GM12892 (cell line): ENCODE results near the gene MME.

Experiments
- POLR2A ChIP-seq: IDR thresholded peaks from 2 replicates; pipeline ENCODE4 v1.6.1; 2011; ENCODE audit warnings: low read depth, low read length, control low read depth
- POLR2AphosphoS5 ChIP-seq: IDR thresholded peaks from 2 replicates; pipeline ENCODE4 v1.6.1; 2011; ENCODE audit warnings: low read depth, low read length, control low read depth
- TAF1 ChIP-seq: IDR thresholded peaks from 2 replicates; pipeline ENCODE4 v1.6.1; 2011; ENCODE audit warnings: low read depth, mild to moderate bottlenecking, control low read depth, low read length, borderline replicate concordance

DNA sequence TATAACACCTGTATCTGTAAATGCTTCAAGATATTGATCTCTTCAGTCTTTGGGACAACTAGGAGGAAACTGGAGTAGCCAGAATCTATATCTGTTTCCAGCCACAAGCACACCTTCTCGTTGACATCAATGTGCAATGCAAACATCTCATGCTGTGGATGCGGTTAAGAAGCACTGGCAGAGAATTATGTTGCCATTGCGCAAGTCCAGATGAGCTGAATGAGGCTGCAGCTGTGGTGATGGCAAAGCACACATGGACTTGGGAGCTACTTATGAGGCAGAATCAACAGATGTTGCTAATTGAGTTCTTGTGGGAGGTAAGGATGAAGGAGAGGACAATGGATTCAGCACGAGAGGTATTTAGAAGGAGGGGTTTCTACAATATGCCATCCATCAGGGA, 122.5 kb downstream of the MME start:
- TF ChIP-seq POLR2A (no peak), TAF1 (no peak), POLR2AphosphoS5 (no peak)
